NCI-H460 (cell line): ENCODE data around the gene HMGCS2. TPM values are rescaled to one million over a fixed set of nuclear protein-coding genes. Genes with fewer than 3 reads are reported as not detected.

ENCODE experiments used
- DNase-seq: peaks from one replicate; pipeline ENCODE4 v3.0.0-alpha.2; 2016; ENCODE audit warnings: low read depth; ENCODE audit errors: extremely low read depth
- total RNA-seq: library from RNA; depleted of rRNA; stranded (reverse); fragments of >200 nt; shearing (Covaris generic); gene quantifications from 2 replicates; pipeline ENCODE4 v1.2.3, GENCODE V29; 2014

HMGCS2 gene
- total RNA-seq, 1 experiment from 2014 or later = not detected

DNA sequence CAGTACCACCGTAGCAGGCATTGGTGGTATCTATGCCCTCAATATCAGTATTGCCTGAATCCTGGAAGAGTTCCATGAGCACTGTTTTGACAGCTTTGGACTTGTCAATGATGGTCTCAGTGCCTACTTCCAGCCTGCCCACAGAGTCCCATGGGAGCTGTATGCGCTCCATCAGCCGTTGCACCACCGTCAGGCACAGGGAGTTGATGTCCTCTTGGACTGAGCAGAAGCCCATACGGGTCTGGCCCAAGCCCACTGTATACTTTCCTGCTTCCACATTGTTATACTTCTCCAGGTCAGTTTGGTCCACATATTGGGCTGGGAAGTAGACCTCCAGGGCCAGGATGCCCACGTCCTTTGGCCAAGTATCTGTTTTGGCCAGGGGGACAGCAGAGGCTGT, 4.5 kb downstream of the HMGCS2 start:
- no peak for DNase-seq

DNA sequence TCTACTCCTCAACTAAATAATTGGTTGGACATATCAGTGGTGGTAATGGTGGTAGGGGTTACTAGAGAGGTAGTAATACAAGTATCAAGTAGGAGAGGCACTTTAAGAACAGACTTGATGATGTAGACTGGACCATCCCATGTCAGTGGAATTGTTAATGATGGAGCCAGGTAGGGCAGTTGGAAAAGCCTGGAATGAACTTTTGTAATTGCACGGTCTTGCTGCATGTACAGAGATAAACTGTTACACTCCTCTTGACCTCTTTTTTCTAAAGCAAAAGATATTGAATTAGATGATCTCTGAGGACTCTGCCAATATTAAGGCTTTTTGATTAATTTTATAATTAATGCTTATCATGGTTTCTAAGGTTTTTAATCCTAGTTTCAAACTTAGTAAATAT, 5.8 kb downstream of the HMGCS2 start:
- DNase-seq = no peak

DNA sequence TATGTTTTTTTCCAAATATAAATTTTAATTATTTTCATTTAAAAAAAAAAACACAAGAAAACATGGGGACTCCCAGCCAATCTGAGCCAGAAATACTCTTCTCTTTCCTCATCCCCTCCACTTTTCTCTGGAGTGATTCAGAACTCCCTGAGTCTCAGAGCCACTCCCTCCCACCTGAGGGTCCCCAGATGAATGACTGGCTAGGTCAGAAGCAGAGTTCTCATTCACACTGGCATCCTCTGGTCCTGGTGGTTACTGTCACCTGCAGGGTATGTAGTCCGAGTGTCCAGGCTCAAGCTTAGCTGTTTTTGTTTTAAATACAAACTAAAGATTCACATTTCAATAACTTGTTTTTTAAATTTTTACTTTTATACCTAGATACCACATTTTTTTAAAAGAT, 6.3 kb downstream of the HMGCS2 start:
- no peak for DNase-seq

DNA sequence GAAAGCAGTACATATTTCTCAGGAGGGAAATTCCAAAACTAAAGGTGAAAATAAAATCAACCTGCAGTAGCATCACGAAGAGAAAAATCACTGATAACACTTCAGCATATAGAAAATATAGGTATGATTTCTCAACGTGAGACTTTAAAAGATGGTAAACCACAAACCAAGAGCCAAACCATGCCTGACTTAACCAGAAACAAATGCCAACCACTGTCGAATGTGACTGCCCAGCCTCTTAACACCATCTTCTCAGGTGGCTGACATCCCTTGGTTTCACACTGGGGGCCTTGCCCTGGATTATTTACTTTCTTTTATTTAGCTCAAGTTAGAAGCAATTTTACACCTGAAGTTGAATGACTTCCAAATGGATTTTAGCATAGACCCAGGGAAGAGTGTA, 10.1 kb downstream of the HMGCS2 start:
- no peak for DNase-seq

DNA sequence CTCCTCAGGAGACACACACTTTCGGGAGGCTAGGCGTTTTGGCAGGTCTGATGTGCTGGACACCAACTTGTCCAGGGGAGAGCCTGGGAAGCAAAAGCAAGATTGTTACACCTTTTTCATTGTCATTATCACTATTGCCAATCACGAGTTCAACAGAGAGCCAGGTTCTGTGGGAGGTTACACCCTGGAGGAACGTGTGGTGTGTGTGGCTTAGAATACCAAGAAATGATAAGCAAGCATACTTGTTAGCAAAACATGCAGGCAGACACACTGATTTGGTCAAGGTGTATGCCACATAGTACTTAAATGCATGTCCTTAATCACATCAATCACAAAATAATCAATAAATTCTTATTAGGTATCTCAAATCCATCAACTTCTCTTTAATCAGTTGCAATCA, 16.1 kb downstream of the HMGCS2 start:
- no peak for DNase-seq

DNA sequence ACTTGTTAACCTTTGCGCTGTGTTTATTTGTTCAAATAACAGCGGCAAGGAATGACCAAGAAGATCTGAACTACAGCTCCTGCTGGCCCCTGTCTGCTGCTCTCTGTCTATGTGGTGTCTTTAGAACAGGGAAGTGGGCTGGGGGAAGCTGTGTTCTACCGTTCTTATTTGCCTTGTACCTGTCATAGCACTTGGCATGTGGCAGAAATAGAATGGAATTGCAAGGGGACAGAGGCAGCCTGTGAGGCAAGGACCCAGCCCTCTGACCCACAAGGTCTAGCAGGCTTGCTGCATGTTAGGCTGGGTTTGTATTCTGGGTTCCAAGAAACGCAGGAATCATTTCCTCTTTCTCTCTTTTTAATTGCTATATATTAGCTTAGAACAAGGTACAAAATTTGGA, 20.7 kb downstream of the HMGCS2 start:
- DNase-seq = no peak

DNA sequence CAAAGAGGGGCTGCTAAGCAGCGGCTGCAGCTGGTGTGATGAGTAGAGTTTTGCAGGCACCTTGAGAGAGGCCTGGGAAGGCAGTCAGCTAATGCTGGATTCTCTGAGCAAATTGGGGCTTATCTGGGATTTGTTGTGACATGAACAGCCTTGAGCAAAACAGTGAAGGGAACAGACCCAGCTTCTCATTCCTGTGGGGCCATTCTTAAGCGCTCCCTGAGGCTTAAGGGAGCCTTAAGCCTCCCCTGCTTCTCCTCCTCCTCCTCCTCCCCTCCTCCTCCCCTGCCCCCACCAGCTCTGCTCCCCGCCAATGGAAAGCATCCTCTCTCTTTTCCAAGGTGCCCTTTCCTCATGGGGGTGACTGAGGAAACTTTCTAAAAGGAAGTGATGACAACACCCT, 21.3 kb downstream of the HMGCS2 start:
- no peak for DNase-seq

DNA sequence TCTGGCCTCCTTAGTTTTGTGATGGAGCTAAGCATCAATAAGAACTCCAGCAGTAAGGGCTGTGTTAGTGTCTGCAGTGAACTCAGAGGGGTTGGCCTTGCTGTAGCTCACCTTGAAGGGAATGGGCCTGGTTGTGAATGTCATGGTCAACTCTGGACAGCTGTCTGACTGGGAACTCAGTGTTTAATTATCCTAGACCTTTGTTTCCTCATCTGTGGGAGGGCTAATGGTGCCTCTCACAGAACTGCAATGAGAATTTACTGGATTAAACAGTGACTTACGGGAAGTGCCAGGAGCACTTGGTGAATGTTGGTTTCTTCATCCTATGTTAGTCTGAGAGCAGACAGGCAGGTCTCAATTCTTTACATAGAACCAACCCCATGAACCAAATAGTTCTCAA, 23.7 kb downstream of the HMGCS2 start:
- no peak for DNase-seq

DNA sequence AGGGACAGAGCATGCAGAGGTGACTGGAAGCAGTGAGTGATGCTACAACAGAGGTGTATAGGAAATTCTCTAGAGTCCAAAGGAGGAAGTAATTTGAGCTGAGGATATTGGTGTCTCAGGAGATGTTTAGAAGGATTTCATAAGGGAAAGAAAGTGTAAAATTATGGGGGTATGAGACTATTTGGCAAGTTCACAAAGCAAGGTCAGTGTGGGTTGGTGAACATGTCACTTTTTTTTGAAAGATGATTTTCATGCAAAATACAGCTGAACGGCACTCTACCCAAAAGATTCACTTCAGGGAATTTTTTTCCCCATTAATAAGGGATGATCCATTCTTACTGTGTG, 24.1 kb downstream of the HMGCS2 start:
- DNase-seq = no peak

DNA sequence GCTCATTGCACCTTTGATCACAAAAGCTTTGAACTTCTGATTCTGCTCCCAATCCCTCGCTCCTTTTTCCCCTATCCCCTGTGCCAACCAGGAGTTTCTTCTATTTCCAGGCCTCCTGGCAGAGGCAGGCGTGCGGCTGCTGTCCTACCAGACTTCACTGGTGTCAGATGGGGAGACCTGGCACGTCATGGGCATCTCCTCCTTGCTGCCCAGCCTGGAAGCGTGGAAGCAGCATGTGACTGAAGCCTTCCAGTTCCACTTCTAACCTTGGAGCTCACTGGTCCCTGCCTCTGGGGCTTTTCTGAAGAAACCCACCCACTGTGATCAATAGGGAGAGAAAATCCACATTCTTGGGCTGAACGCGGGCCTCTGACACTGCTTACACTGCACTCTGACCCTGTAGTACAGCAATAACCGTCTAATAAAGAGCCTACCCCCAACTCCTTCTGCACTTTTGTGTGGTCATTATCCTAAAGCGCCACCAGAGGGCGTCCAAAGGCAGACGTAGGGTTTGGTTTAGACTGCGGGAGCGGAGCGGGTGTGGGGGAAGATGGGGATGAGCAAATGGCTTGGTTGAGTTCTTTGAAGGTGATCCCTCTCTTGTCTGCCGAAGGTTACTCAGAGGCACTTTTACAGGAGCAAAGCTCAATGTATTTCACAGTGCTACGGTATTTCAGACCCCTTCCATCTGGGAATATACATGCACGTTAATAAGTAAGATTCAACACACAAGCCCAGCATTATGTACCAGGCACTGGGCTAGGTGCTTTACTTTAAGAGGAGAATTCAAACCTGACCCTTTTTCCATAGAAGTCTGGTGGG, 24.7 kb downstream of the HMGCS2 start:
- DNase-seq = peak; percentile 58

DNA sequence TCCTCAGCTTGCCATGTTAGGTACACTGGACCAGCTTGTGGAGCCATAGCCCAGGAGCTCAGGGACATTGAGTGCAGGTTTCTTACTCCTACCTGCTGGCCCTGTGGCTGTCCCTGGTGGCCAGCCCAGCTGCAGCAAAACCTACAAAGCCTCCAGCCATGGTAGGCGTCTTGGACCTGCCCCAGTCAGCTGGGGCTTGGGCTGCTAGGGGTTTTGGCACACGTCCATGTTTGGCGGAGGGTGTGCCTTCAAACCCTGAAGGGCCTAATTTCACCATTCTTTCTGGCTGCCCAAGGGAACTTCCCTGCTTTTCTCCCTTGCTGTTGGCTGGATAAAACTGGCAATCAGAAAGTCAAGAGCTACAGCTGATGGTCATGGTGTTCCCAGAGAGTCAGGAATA, 25.4 kb downstream of the HMGCS2 start:
- no peak for DNase-seq

DNA sequence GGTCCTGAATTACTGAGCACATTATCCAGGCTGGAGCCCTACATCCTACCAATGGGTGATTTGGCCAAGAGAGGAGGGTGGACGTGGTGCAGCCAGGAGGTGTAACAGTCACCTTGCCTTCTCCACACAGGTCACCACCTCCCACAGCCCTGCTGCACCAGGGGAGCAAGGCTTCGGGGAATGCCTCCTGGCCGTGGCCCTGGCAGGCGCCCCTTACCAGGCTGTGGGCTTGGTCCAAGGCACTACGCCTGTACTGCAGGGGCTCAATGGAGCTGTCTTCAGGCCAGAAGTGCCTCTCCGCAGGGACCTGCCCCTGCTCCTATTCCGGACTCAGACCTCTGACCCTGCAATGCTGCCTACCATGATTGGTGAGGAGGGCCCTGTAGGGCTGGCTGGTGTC, 26.0 kb downstream of the HMGCS2 start:
- DNase-seq = no peak

DNA sequence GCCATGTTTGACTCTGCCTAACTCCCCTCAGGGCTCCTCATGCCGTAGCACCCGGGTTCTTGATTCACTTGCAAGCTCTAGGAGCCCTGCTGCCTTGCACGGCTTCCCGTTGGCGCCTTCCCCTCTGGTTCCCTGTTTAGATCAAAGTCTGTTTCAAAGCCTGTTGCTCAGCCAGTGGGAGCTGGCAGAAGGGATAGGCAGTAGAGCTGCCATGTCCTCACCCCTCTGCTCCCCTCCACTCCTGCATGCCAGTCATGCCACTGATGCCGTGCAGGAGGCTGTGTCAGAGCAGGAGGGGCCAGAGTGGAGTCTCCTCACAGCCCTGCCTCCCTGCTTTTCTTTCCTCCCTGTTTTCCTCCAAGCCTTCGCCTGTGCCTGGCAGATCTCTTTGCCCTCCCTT, 26.5 kb downstream of the HMGCS2 start:
- DNase-seq = no peak

DNA sequence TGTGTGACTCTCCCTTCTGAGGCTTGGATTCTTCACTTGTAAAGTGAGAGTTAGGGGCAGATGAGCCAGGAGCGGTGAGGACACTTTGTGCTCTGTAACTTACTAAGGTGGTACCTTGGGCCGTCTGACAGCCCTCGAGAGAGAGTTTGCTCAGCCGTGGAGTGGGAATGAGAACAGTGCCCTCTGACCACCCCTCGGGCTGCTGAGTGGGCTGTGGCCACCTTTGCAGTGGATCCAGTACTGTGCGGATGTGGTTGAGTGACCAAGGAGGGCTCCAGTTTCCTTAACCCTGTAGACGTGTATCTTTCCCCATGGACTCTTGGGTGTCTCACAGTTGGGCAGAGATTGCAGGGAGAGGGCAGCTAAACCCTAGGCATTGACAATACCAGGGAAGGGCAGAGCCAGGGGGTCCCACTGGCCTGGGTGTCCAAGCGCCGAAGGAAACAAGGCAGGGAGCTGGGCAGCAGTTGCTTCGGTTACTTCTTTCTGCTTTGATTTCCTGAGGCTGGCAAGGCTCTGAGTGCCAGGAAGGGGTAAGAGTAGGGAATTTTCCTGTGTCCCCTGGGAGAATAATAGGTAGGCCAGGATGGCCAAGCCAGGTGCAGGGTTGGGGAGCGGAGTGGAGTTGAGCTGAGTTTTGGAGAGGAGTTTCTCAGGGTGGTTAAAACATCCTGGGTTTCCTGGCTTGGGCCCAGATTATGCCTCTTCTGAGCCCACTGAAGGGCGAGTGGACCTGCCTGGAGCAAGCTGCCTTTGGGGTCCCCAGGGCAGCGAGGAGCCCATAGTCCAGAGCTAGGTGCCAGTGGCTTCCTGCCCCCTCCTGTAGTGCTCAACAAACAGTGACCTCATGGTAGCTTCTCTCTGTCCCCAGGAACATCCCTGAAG, 27.6 kb downstream of the HMGCS2 start:
- no peak for DNase-seq

DNA sequence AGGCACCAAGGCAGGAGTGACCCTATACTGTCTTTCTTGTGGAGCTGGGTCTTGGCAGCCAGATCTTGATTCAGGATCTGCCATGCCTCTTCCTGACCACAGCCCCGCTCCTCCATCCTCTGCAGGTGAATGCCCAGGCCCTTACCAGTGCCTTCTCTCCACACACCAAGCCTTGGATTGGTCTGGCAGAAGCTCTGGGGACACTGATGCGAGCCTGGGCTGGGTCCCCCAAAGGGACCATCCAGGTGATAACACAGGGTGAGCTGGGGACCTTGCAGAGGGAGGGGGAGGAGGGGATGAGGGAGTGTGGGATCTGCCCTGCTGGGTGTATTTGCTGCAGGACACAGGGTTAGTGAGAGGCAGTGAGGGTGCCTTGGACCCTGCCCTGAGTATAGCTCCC, 28.4 kb downstream of the HMGCS2 start:
- no peak for DNase-seq

DNA sequence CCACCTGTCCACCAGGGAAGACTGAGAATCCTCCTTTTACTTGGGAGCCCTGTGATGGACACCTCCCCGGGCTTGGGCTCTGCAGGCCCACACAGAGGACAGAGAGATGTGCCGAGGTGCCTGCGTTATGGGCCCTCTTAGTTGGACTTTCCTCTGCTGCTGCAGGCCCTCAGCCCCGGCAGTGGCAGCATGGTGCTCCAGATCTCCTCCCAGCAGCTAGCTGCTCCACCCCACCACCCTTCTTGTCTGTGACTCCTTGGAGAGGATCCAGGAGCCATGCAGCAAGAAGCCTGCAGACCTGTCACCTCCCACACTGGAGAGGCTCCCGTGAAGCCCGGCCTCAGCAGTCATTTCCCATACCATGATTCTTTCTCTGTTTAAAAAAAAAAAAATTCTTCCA, 29.6 kb downstream of the HMGCS2 start:
- DNase-seq = no peak

DNA sequence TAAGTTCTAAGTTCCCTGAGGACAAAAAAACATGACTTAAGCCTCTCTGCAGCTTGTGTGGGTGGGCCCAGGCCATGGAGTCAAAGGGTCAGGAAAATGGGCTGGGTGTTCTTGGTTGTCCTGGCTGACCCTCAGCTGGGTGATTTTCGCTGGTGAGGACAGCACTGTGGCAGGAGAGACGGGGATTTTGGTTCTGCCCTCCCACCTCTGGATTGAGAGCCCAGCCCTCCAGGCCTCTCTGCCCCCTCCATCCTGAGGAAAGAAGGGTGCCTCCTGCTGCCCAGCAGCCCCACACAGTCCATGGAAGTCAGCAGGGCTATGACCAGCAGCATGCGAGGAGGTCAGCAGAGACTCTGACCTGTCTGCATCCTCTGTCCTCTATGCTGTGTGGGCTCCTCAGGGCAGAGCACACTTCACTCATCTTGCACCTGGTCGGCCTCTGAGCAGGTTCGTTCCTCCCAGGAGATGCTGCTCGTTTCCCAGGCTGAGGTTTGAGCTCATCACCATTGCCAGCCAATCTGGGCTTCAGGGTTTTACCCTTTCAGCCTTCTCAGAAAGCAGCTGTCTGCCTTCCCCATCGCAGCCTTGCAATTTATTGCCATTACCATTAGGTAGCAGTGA, 30.5 kb downstream of the HMGCS2 start:
- DNase-seq = no peak

DNA sequence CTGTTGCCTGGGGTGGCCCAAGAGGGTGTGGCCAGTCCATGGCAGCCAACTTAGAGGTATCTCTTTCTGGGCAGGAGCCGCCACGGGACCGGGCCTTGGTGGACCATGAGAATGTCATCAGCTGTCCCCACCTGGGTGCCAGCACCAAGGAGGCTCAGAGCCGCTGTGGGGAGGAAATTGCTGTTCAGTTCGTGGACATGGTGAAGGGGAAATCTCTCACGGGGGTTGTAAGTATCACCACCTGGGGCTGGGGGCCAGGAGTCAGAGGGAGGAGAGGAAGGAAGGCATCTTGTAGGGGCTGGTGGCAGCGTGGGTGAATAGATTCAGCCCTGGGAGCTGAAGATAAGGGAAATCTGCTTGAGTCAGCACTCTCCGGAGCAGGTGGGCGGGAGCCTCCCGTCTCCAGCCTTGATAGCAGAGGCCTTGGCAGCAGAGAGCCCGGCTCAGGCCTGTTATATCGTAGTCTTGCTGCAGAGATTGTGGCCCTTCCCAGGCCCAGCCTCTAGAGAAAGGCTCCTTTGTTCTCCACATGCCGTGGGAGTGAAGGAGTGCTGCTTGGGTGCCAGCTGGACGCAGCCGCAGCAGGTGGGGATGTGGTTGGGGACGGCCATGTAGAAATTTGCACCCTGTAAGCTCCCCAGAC, 31.5 kb downstream of the HMGCS2 start:
- no peak for DNase-seq

DNA sequence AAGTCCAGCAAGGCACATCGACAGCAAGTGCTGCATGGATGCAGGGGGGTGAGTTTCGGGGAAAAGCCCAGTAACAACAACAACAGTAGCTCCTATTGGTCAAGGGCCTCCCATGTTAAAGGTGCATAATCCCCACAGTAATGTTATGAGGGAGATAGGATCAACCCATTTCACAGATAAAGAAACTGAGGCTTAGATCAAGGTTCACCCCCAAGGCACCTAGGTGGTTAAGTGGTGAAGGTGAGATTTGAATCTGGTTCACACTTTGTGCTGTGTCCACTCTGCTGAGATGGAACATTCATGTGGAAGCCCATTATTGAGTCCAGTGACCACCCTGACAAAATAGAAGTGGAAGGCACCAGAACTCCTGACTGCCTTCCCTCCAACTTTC, 32.1 kb downstream of the HMGCS2 start:
- no peak for DNase-seq

DNA sequence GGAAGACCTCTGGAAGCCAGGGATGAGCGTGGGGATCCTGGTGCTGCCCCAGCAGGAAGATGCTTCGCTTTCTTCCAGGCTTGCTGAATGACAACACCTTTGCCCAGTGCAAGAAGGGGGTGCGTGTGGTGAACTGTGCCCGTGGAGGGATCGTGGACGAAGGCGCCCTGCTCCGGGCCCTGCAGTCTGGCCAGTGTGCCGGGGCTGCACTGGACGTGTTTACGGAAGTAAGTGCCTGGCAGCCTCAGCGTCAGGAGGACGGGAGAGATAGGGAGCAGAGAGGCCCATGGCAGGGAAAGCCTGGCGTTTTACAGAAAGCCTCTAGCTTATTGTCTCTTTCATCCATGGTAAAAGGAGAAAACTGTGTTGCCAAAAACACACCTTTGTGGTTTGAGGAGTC, 33.5 kb downstream of the HMGCS2 start:
- no peak for DNase-seq

DNA sequence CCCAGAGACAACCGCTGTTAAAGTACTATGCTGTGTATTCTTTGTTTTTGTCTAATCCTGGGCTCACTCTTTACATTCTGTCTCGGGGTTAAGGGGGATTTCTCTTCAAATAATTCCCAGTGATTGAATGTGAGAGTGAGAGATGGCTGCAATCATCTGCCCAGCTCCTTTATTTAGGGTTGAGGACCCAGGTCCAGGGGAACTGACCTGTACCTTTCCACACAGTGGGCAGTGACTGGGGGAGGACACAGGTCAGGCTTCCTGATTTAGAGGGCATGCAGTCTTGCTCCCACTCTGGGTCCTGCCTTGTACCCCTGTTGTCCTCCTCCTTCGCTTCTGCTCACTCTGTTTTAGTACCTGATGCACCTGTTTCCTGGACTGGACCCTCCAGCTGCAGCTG, 35.0 kb downstream of the HMGCS2 start:
- no peak for DNase-seq
